Right forelimb (tissue), 1 donor: ENCODE results near the gene NALCN.

Experiments used
- DNase-seq: peaks from one replicate; pipeline ENCODE4 v3.0.0-alpha.2; 2018

Gene NALCN

DNA sequence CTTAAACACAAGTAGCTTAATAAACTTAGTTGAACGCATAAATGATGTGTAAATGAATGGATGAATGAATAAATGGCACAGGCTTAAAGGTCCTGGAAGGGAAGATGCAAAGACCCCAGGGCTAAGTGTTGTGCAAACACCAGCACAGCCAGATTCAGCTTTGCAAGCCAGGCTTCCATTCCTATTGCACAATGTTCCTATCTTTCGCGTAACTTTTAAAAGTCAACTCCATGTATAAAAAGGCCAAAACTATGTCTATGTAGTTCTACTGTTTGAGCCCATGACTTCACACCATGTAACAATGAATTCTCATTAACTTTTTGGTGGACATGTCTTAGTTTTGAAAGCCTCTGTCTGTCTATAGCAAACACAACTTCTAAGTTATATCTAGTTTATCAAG lies 226.0 kb downstream of the NALCN start:
- DNase-seq = no peak

GRCh38 chr13:101185606-101186005 lies 230.7 kb downstream of the NALCN start:
- no peak for DNase-seq

DNA sequence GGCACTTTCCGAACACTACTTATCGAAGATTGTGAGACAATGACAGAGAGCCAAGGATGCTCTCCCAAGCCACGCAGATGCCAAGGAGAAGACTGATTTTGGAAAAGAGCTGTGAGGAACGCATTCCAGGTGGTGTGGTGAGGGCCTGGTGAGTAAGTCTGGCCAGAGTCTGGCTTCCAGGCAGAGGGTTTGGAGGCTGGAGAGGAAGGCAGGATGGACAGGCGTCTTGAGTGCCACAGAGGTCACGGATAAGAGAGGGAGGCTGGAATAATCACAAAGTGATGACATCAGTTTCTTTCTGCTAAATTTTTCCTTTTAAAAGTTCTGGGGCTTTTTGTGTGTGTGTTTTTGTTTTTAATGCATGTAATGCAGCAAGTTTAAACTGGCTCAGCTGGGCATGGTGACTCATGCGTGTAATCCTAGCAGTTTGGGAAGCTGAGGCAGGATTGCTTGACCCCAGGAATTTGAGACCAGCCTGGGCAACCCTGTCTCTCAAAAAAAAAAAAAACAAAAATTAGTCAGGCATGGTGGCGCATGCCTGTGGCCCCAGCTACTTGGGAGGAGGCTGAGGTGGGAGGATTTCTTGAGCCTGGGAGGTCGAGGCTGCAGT lies 235.1 kb downstream of the NALCN start:
- DNase-seq = no peak

- no peak for DNase-seq
Observed at GRCh38 chr13:101179021-101179420, 237.3 kb downstream of the NALCN start.

- DNase-seq = no peak
Observed at GRCh38 chr13:101178406-101178805, 237.9 kb downstream of the NALCN start.

DNA sequence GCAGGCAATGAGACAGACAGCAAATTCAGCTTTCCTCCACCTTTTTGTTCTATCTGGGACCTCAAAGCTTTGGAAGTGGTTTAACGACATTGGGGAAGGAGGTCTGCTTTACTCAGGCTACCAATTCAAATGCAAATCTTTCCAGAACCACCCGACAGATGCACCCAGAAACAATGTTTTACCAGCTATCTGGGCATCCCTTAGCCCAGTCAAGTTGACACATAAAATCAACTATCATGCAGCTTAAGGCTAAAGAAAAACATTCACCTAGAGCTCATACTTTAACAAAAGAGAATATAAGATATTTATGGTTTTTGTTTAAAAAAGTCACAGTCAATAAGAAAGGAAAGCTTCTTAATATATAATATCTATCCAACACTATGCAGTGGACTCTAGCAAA lies 246.0 kb downstream of the NALCN start:
- no peak for DNase-seq

DNA sequence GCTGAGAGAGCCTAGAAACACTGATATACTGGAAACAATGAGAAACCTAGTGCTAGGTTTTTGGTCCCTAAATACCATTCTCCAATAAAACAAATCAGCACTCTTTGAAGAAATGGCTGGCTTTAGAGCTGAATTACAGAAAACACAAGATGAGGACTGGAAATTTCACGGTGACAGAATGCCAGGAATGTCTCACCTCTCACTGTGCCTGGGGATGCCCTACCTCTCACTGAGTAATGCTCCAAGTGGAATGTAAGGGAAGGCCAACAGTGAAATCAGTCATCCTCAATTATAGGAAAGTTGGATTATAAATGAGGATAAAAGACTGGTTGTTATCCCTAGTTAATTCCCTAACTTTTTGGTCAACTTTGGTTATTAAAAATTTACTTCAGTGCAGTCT lies 259.0 kb downstream of the NALCN start:
- no peak for DNase-seq

GRCh38 chr13:101155920-101156319 lies 260.4 kb downstream of the NALCN start:
- DNase-seq = no peak

- DNase-seq = no peak
Observed at GRCh38 chr13:101152184-101152583, 264.1 kb downstream of the NALCN start.

- no peak for DNase-seq
Observed at GRCh38 chr13:101150998-101151397, 265.3 kb downstream of the NALCN start.

GRCh38 chr13:101149735-101150384 lies 266.4 kb downstream of the NALCN start:
- no peak for DNase-seq

- DNase-seq = no peak
Observed at GRCh38 chr13:101146101-101146898, 270.0 kb downstream of the NALCN start.

- DNase-seq = no peak
Observed at GRCh38 chr13:101144808-101145419, 271.4 kb downstream of the NALCN start.

- DNase-seq = no peak
Observed at GRCh38 chr13:101140936-101141335, 275.4 kb downstream of the NALCN start.

- no peak for DNase-seq
Observed at GRCh38 chr13:101140087-101140770, 276.1 kb downstream of the NALCN start.

DNA sequence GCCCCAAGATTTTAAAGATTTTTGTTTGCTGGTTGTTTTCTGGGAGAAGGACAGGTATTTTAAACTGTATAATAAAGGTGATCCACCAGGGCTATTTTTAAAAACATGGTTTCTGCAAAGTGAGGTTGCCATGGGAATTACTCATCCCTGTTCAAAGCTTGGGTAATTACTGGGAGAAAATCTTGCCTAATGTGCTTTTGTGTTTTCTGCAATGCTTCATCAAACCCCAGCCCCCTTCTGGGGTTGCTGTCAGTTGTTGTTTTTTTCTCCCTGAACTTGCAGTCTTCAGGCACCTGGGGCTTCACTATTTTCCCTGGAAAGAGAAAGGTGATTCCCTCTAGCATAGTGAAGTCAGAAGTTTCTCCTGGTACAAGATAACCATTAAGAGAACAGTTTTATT lies 277.2 kb downstream of the NALCN start:
- DNase-seq = no peak

- DNase-seq = no peak
Observed at GRCh38 chr13:101127741-101128353, 288.5 kb downstream of the NALCN start.

GRCh38 chr13:101123028-101123427 lies 293.3 kb downstream of the NALCN start:
- DNase-seq = no peak

DNA sequence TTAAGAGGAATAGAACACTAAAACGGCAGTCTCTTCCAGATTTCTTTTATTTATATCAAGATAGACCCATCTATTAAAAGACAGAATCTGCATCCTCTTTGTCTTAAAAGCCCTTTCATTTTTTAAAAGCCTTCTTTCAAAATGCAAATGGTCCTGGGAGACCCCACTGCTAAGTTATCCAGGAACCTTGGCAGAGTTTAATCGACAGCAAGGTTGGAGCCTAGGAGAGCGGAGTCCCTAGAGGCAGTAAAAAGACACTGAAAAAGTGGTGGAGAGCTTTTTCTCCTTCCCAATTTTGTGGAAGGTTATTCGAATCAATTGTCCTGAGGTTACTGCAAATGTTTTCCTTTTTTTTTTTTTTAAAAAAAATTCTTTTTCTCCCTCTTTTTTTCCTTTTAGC lies 294.7 kb downstream of the NALCN start:
- DNase-seq = no peak

DNA sequence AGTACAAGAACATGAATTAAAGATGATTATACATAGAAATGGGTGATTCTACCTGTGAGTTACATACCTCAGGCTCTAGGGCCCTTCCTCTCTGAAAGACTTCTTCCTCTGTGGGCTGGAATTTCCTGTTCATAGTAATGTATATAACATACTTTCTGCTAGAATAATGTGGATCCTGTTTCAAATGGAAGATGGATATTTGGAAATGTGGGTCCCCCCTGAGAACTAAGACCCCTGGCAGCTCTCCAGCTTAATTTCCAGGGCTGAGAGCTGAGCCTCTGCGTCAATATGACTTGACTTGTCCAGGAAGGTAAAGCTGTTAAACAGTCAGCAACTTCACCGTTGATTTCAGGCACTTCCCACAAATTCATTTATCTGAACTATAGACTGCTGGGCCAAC lies 296.3 kb downstream of the NALCN start:
- DNase-seq = no peak

- DNase-seq = no peak
Observed at GRCh38 chr13:101116826-101117225, 299.5 kb downstream of the NALCN start.

GRCh38 chr13:101116341-101116740 lies 300.0 kb downstream of the NALCN start:
- DNase-seq = no peak

DNA sequence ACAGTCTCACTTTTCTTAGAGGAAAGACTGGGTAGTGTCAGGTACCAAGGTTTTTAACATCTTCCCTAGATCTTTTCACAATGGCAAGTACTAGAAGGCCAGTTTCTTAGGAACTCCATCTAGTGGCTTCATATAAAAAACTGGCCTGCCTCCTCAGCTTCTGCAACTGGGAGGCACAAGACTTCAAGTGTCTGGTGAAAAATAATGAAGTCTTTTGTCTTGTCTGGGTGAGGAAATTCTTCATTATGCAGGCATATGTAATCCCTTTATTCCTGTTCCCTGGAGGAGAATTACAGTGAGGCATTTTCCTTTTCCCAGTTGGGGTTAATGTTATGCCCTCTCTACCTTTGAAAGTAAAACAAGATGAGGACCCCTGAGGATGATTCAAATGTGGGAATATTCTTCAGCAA lies 300.5 kb downstream of the NALCN start:
- DNase-seq = no peak
